ENCODE measurements around the gene HPX.

The HPX gene

GRCh38 chr11:6437993-6438392, 2.8 kb downstream of the HPX start:
- Histone ChIP-seq H3K27me3 (ENCODE audit: insufficient read depth, low read length) (no peaks in the 10 kb centered on the region), H3K9me3 (ENCODE audit: insufficient read depth, low read depth, low read length) (no peaks in the 10 kb centered on the region), H3K4me3 (ENCODE audit: low read length) (no peak overlapping the region), H3K27ac (ENCODE audit: low read depth, low read length) (no peak overlapping the region), H3K4me1 (ENCODE audit: insufficient read depth, low read length) (no peaks in the 10 kb centered on the region), H3K9ac (ENCODE audit: low read depth, low read length) (no peak overlapping the region), H3K36me3 (ENCODE audit: insufficient read depth, low read length) (no peaks in the 10 kb centered on the region)
- 88% methylated on average over 3 of the region's 3 CpGs for WGBS

DNA sequence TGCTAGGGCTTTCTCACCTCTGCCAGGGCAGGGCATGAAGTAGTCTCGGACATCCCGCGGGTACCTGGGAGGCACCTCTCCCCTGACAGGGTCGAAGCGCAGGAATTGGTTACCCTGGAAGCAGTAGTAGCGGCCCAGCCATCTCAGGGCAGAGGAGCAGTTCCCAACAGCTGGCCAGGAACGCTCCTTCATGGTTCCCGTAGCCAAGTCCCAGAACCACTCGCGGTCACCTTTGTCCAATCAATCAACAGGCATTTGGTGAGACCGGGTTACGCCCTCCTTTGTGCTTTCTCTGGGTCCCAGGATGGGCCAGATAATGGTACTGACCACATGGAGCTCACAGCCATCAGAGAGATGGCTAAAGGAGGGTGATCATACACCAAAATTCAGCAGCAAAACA, 3.4 kb downstream of the HPX start:
- H3K36me3 ChIP-seq (ENCODE audit: insufficient read depth, low read length), result no peaks in the 10 kb centered on the region
- no peaks in the 10 kb centered on the region for H3K9me3 ChIP-seq (ENCODE audit: insufficient read depth, low read depth, low read length)
- no peaks in the 10 kb centered on the region for H3K27me3 ChIP-seq (ENCODE audit: insufficient read depth, low read length)
- H3K27ac ChIP-seq (ENCODE audit: low read depth, low read length), result no peak overlapping the region
- no peak overlapping the region for H3K4me3 ChIP-seq (ENCODE audit: low read length)
- H3K4me1 ChIP-seq (ENCODE audit: insufficient read depth, low read length), result no peaks in the 10 kb centered on the region
- H3K9ac ChIP-seq (ENCODE audit: low read depth, low read length), result no peak overlapping the region
- 92% methylated on average over 12 of the region's 12 CpGs for WGBS

DNA sequence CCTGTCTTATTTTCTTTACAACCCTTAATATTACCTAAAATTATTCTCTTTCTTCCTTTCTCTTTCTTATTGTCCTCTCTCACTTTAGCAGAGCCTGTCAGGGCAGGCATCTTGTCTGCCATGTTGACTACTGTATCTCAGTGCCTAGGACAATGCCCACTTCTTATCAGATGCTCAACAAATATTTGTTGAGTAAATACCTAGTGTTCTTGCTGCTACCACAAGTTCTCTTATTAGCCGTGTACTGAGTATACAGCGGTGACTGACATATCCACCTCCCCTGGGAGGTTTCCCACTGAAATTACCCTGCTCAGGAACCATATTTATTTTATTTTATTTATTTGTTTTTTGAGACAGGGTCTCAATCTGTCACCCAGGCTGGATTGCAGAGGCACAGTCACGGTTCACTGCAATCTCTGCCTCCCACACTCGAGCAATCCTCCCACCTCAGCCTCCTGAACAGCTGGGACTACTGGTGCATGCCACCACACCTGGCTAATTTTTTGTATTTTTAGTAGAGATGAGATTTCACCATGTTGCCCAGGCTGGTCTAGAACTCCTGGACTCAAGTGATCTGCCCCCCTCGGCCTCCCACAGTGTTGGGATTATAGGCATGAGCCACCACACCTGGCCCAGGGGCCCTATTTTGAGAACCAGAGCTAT, 6.7 kb downstream of the HPX start:
- Histone ChIP-seq H3K4me1 (ENCODE audit: insufficient read depth, low read length) (no peaks in the 10 kb centered on the region), H3K9me3 (ENCODE audit: insufficient read depth, low read depth, low read length) (no peaks in the 10 kb centered on the region), H3K27me3 (ENCODE audit: insufficient read depth, low read length) (no peaks in the 10 kb centered on the region), H3K4me3 (ENCODE audit: low read length) (no peak overlapping the region), H3K36me3 (ENCODE audit: insufficient read depth, low read length) (no peaks in the 10 kb centered on the region), H3K9ac (ENCODE audit: low read depth, low read length) (no peak overlapping the region), H3K27ac (ENCODE audit: low read depth, low read length) (no peak overlapping the region)
- 88% methylated on average over 5 of the region's 5 CpGs for WGBS

- no peaks in the 10 kb centered on the region for H3K36me3 ChIP-seq (ENCODE audit: insufficient read depth, low read length)
These were observed 8.9 kb downstream of the HPX start for GRCh38 chr11:6431861-6432260.

DNA sequence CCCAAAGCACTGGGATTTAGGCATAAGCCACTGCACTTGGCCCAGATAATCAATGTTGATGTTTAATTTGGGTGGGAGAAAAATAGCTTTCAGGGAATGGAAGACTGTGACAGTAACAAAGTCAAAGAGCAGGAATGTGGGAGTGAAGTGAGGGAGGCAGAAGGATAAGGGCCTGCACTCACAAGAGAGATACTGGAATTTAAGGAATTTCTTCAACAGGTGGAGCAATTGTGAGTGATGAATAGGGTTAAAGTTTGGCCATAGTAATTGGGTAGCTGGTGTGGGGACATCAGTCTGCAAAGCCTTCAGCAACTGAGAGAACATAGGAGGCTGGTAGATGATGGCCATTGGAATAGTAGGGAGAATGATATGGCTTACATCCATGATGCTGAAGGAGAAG, 13.3 kb downstream of the HPX start:
- Histone ChIP-seq H3K27ac (ENCODE audit: low read depth, low read length) (no peak overlapping the region; the same call in 1 of the 2 replicates), H3K9me3 (ENCODE audit: insufficient read depth, low read depth, low read length) (no peaks in the 10 kb centered on the region), H3K27me3 (ENCODE audit: insufficient read depth, low read length) (peaks cover 13% of the 10 kb centered on the region; the same call in 1 of the 2 replicates)

More at GRCh38 chr11:6431861-6432260, 8.9 kb downstream of the HPX start:
- H3K27ac ChIP-seq (ENCODE audit: low read depth, low read length), result no peak overlapping the region
- no peak overlapping the region for H3K4me3 ChIP-seq (ENCODE audit: low read length)
- H3K27me3 ChIP-seq (ENCODE audit: insufficient read depth, low read length), result no peaks in the 10 kb centered on the region
- no peak overlapping the region for H3K9ac ChIP-seq (ENCODE audit: low read depth, low read length)
- no peaks in the 10 kb centered on the region for H3K9me3 ChIP-seq (ENCODE audit: insufficient read depth, low read depth, low read length)
- peaks cover 5% of the 10 kb centered on the region for H3K4me1 ChIP-seq (ENCODE audit: insufficient read depth, low read length)
- WGBS, result 82% methylated on average over 3 of the region's 3 CpGs

GRCh38 chr11:6420677-6421076, 20.1 kb downstream of the HPX start:
- no peaks in the 10 kb centered on the region; the same call in 1 of the 2 replicates for H3K4me1 ChIP-seq (ENCODE audit: insufficient read depth, low read length)
- no peaks in the 10 kb centered on the region for H3K9me3 ChIP-seq (ENCODE audit: insufficient read depth, low read depth, low read length)
- H3K4me3 ChIP-seq (ENCODE audit: low read length), result no peak overlapping the region
- no peak overlapping the region for H3K27ac ChIP-seq (ENCODE audit: low read depth, low read length)
- H3K36me3 ChIP-seq (ENCODE audit: insufficient read depth, low read length), result no peaks in the 10 kb centered on the region
- WGBS, result 92% methylated on average over 3 of the region's 3 CpGs
- peaks cover 34% of the 10 kb centered on the region for H3K27me3 ChIP-seq (ENCODE audit: insufficient read depth, low read length)
- no peak overlapping the region for H3K9ac ChIP-seq (ENCODE audit: low read depth, low read length)

More for the DNA sequence above, 13.3 kb downstream of the HPX start:
- peaks cover 5% of the 10 kb centered on the region for H3K4me1 ChIP-seq (ENCODE audit: insufficient read depth, low read length)
- no peak overlapping the region for H3K9ac ChIP-seq (ENCODE audit: low read depth, low read length)
- H3K4me3 ChIP-seq (ENCODE audit: low read length), result no peak overlapping the region
- no peaks in the 10 kb centered on the region for H3K36me3 ChIP-seq (ENCODE audit: insufficient read depth, low read length)

- Histone ChIP-seq H3K9ac (ENCODE audit: low read depth, low read length) (peak within 1 kb of the TSS; percentile 68), H3K4me3 (ENCODE audit: low read length) (peak within 1 kb of the TSS; percentile 62), H3K36me3 (ENCODE audit: insufficient read depth, low read length) (no peaks in the 10 kb centered on the region), H3K27ac (ENCODE audit: low read depth, low read length) (no peak within 1 kb of the TSS), H3K4me1 (ENCODE audit: insufficient read depth, low read length) (no peaks in the 10 kb centered on the region; the same call in 1 of the 2 replicates), H3K9me3 (ENCODE audit: insufficient read depth, low read depth, low read length) (no peaks in the 10 kb centered on the region), H3K27me3 (ENCODE audit: insufficient read depth, low read length) (peaks cover 34% of the 10 kb centered on the region)
- under 1% methylated on average over 75 of the region's 75 CpGs for WGBS
These were observed 21.7 kb downstream of the HPX start, which contains the start of gene APBB1 for GRCh38 chr11:6419009-6419631. APBB1 (minus strand) TSS chr11:6419094; CDS start chr11:6411347, 7,747 bp downstream.

- Histone ChIP-seq H3K27me3 (ENCODE audit: insufficient read depth, low read length) (peaks cover 31% of the 10 kb centered on the region), H3K4me1 (ENCODE audit: insufficient read depth, low read length) (no peaks in the 10 kb centered on the region; the same call in 1 of the 2 replicates), H3K9me3 (ENCODE audit: insufficient read depth, low read depth, low read length) (no peaks in the 10 kb centered on the region), H3K4me3 (ENCODE audit: low read length) (peak overlapping the region; percentile 62), H3K9ac (ENCODE audit: low read depth, low read length) (peak overlapping the region; percentile 38; the same call in 1 of the 2 replicates), H3K36me3 (ENCODE audit: insufficient read depth, low read length) (no peaks in the 10 kb centered on the region), H3K27ac (ENCODE audit: low read depth, low read length) (no peak overlapping the region)
- WGBS, result under 1% methylated on average over 33 of the region's 38 CpGs
These were observed 22.2 kb downstream of the HPX start for GRCh38 chr11:6418557-6419008.

DNA sequence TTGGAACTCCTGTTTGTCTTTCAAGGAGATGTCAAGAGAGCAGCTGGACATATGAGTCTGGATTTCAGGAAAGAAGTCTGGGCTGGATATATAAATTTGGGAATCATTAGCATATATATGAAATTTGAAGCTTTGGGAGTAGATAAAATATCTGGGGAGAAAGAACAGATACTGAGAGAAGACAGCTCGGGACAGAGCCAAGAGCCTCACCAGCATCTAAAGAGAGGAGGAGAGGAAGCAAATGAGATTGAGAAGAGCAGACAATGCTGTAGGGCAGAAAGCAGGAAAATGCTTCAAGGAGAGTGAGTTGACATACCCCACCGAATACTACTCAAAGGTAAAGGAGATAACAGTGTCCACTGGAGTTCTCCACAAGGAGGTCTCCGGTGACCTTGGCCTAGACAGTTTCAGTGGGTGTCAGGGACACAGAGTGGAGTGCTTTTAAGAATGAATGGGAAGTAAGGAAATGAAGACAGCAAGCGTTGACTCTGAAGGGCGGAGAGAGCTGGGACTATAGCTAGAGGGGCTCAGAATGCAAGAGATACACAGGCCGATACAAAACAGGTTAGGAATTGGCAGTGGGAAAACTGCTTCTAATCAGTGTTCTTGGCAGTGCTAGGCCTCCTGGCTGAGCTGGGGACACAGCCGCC, 22.8 kb downstream of the HPX start:
- H3K27ac ChIP-seq (ENCODE audit: low read depth, low read length), result no peak overlapping the region
- no peaks in the 10 kb centered on the region for H3K36me3 ChIP-seq (ENCODE audit: insufficient read depth, low read length)
- H3K27me3 ChIP-seq (ENCODE audit: insufficient read depth, low read length), result peaks cover 26% of the 10 kb centered on the region
- H3K9ac ChIP-seq (ENCODE audit: low read depth, low read length), result no peak overlapping the region
- H3K4me1 ChIP-seq (ENCODE audit: insufficient read depth, low read length), result no peaks in the 10 kb centered on the region; the same call in 1 of the 2 replicates
- WGBS, result 57% methylated on average over 7 of the region's 7 CpGs
- H3K4me3 ChIP-seq (ENCODE audit: low read length), result peak overlapping the region; percentile 62
- H3K9me3 ChIP-seq (ENCODE audit: insufficient read depth, low read depth, low read length), result no peaks in the 10 kb centered on the region

DNA sequence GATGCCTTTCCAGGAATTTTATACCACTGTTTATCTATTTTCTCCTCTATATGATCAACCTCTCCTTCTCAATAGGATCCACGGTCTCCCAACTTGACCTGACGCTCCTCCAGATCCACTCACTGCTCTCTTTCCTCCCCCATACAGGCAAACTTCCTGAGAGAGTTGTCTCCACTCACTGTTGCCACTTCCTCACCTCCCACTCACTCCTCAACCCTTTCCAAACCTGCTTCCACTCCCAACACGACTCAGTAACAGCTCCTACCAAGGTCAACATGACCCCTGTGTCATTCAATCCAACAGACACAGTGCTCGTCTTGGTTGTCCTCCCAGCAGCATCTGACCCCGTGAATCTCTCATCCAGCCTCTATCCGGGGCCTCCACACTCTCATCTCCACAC, 25.0 kb downstream of the HPX start:
- WGBS, result 88% methylated on average over 6 of the region's 6 CpGs
- Histone ChIP-seq H3K27ac (ENCODE audit: low read depth, low read length) (no peak overlapping the region), H3K36me3 (ENCODE audit: insufficient read depth, low read length) (no peaks in the 10 kb centered on the region), H3K27me3 (ENCODE audit: insufficient read depth, low read length) (peaks cover 16% of the 10 kb centered on the region), H3K9ac (ENCODE audit: low read depth, low read length) (no peak overlapping the region), H3K4me1 (ENCODE audit: insufficient read depth, low read length) (no peaks in the 10 kb centered on the region; the same call in 1 of the 2 replicates), H3K9me3 (ENCODE audit: insufficient read depth, low read depth, low read length) (no peaks in the 10 kb centered on the region), H3K4me3 (ENCODE audit: low read length) (no peak overlapping the region)

- 89% methylated on average over 3 of the region's 3 CpGs for WGBS
- Histone ChIP-seq H3K9me3 (ENCODE audit: insufficient read depth, low read depth, low read length) (no peaks in the 10 kb centered on the region), H3K4me3 (ENCODE audit: low read length) (no peak overlapping the region), H3K36me3 (ENCODE audit: insufficient read depth, low read length) (no peaks in the 10 kb centered on the region), H3K9ac (ENCODE audit: low read depth, low read length) (no peak overlapping the region), H3K27ac (ENCODE audit: low read depth, low read length) (no peak overlapping the region), H3K27me3 (ENCODE audit: insufficient read depth, low read length) (peaks cover 7% of the 10 kb centered on the region), H3K4me1 (ENCODE audit: insufficient read depth, low read length) (no peaks in the 10 kb centered on the region; the same call in 1 of the 2 replicates)
These were observed 25.9 kb downstream of the HPX start for GRCh38 chr11:6414874-6415328.
